Endothelial cell of umbilical vein (primary cell): ENCODE measurements around the gene WDPCP. TPM values are rescaled to one million over a fixed set of nuclear protein-coding genes. Genes with fewer than 3 reads are reported as not detected.

Experiments used
- BruUV-seq: library from RNA; stranded (reverse); fragments of 400-500 nt; replicated peaks from 2 replicates; lab custom pipeline; 2021; lab: Mats Ljungman, UMichigan
- CTCF ChIA-PET: fragments of 300-600, 350-600 bp; sonication (Branson Sonifier 250); formaldehyde crosslinking; loops from one replicate; lab custom pipeline; 2021; ENCODE audit warnings: antibody characterized with exemption, inconsistent platforms; lab: Charles Lee
- POLR2A ChIA-PET: fragments of 300-600, 350-600 bp; sonication (Branson Sonifier 250); formaldehyde crosslinking; loops from one replicate; lab custom pipeline; 2021; ENCODE audit warnings: antibody characterized with exemption, inconsistent platforms; lab: Charles Lee
- DNase-seq: peaks from one replicate; pipeline ENCODE4 v3.0.0-alpha.2; 2011; ENCODE audit warnings: low read depth, low spot score
- FAIRE-seq: peaks from 2 replicates; lab custom pipeline; 2011; peaks lifted over from hg19 to GRCh38; lab: Jason Lieb, UNC
- H2AFZ ChIP-seq: 2 replicates; pipeline ENCODE4 v1.6.0; 2012; ENCODE audit warnings: low read depth, low read length, control low read depth, inconsistent platforms
- H3K27ac ChIP-seq: 2 replicates; pipeline ENCODE4 v1.5.1; 2011; ENCODE audit warnings: low read depth, mild to moderate bottlenecking, control low read depth, low read length, moderate library complexity; ENCODE audit not compliant: insufficient read depth
- H3K27me3 ChIP-seq, 2 experiments: 2 replicates each; pipeline versions ENCODE4 v1.6.0 to v1.6.1; 2011; ENCODE audit warnings: low read length in 2 of 2, mixed read lengths in 1 of 2; ENCODE audit not compliant: control insufficient read depth in 2 of 2, insufficient read depth in 2 of 2
- H3K36me3 ChIP-seq, 2 experiments: 2 replicates in 1 of 2; 3 replicates in 1 of 2; pipeline ENCODE4 v1.5.1; 2011; ENCODE audit warnings: low read length in 2 of 2, mild to moderate bottlenecking in 1 of 2, moderate library complexity in 1 of 2; ENCODE audit not compliant: control insufficient read depth in 2 of 2, insufficient read depth in 2 of 2; ENCODE audit errors: extremely low read depth in 1 of 2
- H3K4me1 ChIP-seq: 3 replicates; pipeline ENCODE4 v1.5.1; 2011; ENCODE audit warnings: mild to moderate bottlenecking, low read length; ENCODE audit not compliant: control insufficient read depth, insufficient read depth; ENCODE audit errors: extremely low read depth
- H3K4me2 ChIP-seq: 2 replicates; pipeline ENCODE4 v1.6.1; 2011; ENCODE audit warnings: low read length, control low read depth, mixed read lengths; ENCODE audit not compliant: insufficient read depth
- H3K4me3 ChIP-seq, 3 experiments: fragments of 200-600 bp in 1 of 3; sonication (generic), shearing (Covaris generic) in 1 of 3; replicated peaks in 1 of 3; 2 replicates each; pipeline ENCODE4 v1.5.1; 2011 to 2016; ENCODE audit warnings: control low read depth in 3 of 3, low read length in 3 of 3, mild to moderate bottlenecking in 2 of 3, inconsistent platforms in 1 of 3, low read depth in 1 of 3, moderate library complexity in 1 of 3; ENCODE audit not compliant: insufficient read depth in 1 of 3
- H3K79me2 ChIP-seq: 2 replicates; pipeline ENCODE4 v1.6.0; 2012; ENCODE audit warnings: low read length, inconsistent platforms; ENCODE audit not compliant: control insufficient read depth, insufficient read depth
- H3K9ac ChIP-seq: replicated peaks from 2 replicates; pipeline ENCODE3; 2011; ENCODE audit warnings: low read length, control low read depth; ENCODE audit not compliant: insufficient read depth; ENCODE audit errors: extremely low read depth
- H3K9me1 ChIP-seq: replicated peaks from 3 replicates; pipeline ENCODE4 v1.6.0; 2011; ENCODE audit warnings: mild to moderate bottlenecking, low read length; ENCODE audit not compliant: control insufficient read depth, insufficient read depth; ENCODE audit errors: extremely low read depth
- H3K9me3 ChIP-seq: replicated peaks from 2 replicates; pipeline ENCODE4 v1.5.1; 2012; ENCODE audit warnings: low read length, inconsistent platforms; ENCODE audit not compliant: control insufficient read depth, insufficient read depth
- H4K20me1 ChIP-seq: replicated peaks from 2 replicates; pipeline ENCODE3; 2011; ENCODE audit warnings: mild to moderate bottlenecking, low read length; ENCODE audit not compliant: control insufficient read depth, insufficient read depth; ENCODE audit errors: extremely low read depth
- CTCF ChIP-seq, 2 donors: IDR thresholded peaks; 1 replicate in 1 of 2; 2 replicates in 1 of 2; pipeline ENCODE4 v1.5.1; 2011; ENCODE audit warnings: low read length in 2 of 2, mild to moderate bottlenecking in 2 of 2, moderate library complexity in 2 of 2, control low read depth in 1 of 2, inconsistent platforms in 1 of 2, low read depth in 1 of 2; ENCODE audit not compliant: insufficient read depth in 1 of 2; ENCODE audit errors: extremely low read depth in 1 of 2
- EZH2 ChIP-seq: IDR thresholded peaks from 2 replicates; pipeline ENCODE4 v1.6.1; 2012; ENCODE audit warnings: borderline replicate concordance, low read depth, mild to moderate bottlenecking, moderate library complexity, low read length, inconsistent platforms; ENCODE audit not compliant: severe bottlenecking
- FOS ChIP-seq: IDR thresholded peaks from 2 replicates; pipeline ENCODE4 v1.6.1; 2011; ENCODE audit warnings: mild to moderate bottlenecking, low read length, moderate library complexity, borderline replicate concordance; ENCODE audit not compliant: insufficient read depth
- JUN ChIP-seq: IDR thresholded peaks from 2 replicates; pipeline ENCODE4 v1.6.1; 2011; ENCODE audit warnings: borderline replicate concordance, low read depth; ENCODE audit not compliant: insufficient read length, insufficient read depth
- MAX ChIP-seq: IDR thresholded peaks from 2 replicates; pipeline ENCODE4 v1.6.1; 2011; ENCODE audit not compliant: insufficient read depth, insufficient read length
- MYC ChIP-seq: IDR thresholded peaks from one replicate; pipeline ENCODE4 v1.6.1; 2011; ENCODE audit warnings: mild to moderate bottlenecking, low read depth, low read length
- POLR2AphosphoS5 ChIP-seq: IDR thresholded peaks from 2 replicates; pipeline ENCODE4 v1.6.1; 2012; ENCODE audit warnings: low read depth, mild to moderate bottlenecking, control low read depth, low read length, moderate library complexity; ENCODE audit not compliant: insufficient read depth
- dilution Hi-C: fragments of 300-500 bp; cut with MboI; formaldehyde crosslinking; loops from one replicate; pipeline ENCODE4 v1.15.0; 2019; ENCODE audit warnings: low sequenced_read_pairs; ENCODE audit not compliant: extremely low pct_ligation_motif_present
- intact Hi-C: fragments of 100-400 bp; cut with micrococcal nuclease; formaldehyde crosslinking; loops from one replicate; pipeline ENCODE4 v1.10.0; 2022
- polyA plus RNA-seq, 4 experiments: library from polyadenylated mRNA; depleted of rRNA in 3 of 4; stranded (reverse) in 3 of 4; unstranded in 1 of 4; fragments of >200 nt; gene quantifications; 2 replicates each; pipeline versions ENCODE4 v1.2.1 to v1.2.3, GENCODE V29; 2011 to 2012; ENCODE audit warnings: missing spikeins in 1 of 4
- total RNA-seq: library from RNA; stranded (reverse); gene quantifications from 2 replicates; pipeline ENCODE4 v1.2.3, GENCODE V29; 2021

Gene WDPCP
- total and polyA plus RNA-seq, 2 donors (not counting 3 experiments of a cell fraction or from before 2014, with no cell fraction given): 4.0 to 8.8 TPM

GRCh38 chr2:63283273-63283672 lies 305.0 kb downstream of the WDPCP start:
- no peak overlapping the region for H3K4me2 ChIP-seq
- CTCF ChIA-PET: no interaction called here
- DNase-seq (no peak), FAIRE-seq (no peak)
- POLR2A ChIA-PET: no interaction called here
- no TSS peak for BruUV-seq
- H4K20me1 ChIP-seq: no peaks in the 10 kb centered on the region
- H3K27ac ChIP-seq: no peak overlapping the region
- no peak overlapping the region for H3K4me3 ChIP-seq
- H3K79me2 ChIP-seq: no peaks in the 10 kb centered on the region
- H3K9me3 ChIP-seq: no peaks in the 10 kb centered on the region
- H3K9me1 ChIP-seq: no peaks in the 10 kb centered on the region
- TF ChIP-seq EZH2 (no peak), JUN (no peak), MAX (no peak), FOS (no peak)
- intact Hi-C loops (no loop called here), dilution Hi-C loops (no loop called here)
- H3K9ac ChIP-seq: no peak overlapping the region
- no peaks in the 10 kb centered on the region for H3K4me1 ChIP-seq
- H3K36me3 ChIP-seq: no peaks in the 10 kb centered on the region
- no peak overlapping the region for H2AFZ ChIP-seq
- H3K27me3 ChIP-seq: no peaks in the 10 kb centered on the region

GRCh38 chr2:63272560-63272959 lies 315.7 kb downstream of the WDPCP start:
- dilution Hi-C loops (no loop called here), intact Hi-C loops (no loop called here)
- Histone ChIP-seq H3K36me3 (no peaks in the 10 kb centered on the region), H3K27ac (no peak overlapping the region), H3K27me3 (peaks cover 0 to 2% of the 10 kb centered on the region in 2 experiments), H4K20me1 (no peaks in the 10 kb centered on the region), H3K9me3 (no peaks in the 10 kb centered on the region), H3K9ac (no peak overlapping the region), H2AFZ (no peak overlapping the region), H3K9me1 (no peaks in the 10 kb centered on the region), H3K4me3 (no peak overlapping the region), H3K79me2 (no peaks in the 10 kb centered on the region), H3K4me2 (no peak overlapping the region), H3K4me1 (no peaks in the 10 kb centered on the region)
- ChIA-PET CTCF (no interaction called here), POLR2A (no interaction called here)
- TF ChIP-seq CTCF (IDR thresholded peaks at IDR 0.05; ENCODE audit: extremely low read depth in 1 of 2, insufficient read depth in 1 of 2, low read depth in 1 of 2, low read length in 2 of 2) (no peak), POLR2AphosphoS5 (no peak), FOS (no peak), JUN (no peak), MYC (no peak)
- no peak for FAIRE-seq
- DNase-seq: no peak
- no TSS peak for BruUV-seq
